Measurements from ENCODE around the gene CCNQ. TPM values are rescaled to one million over a fixed set of nuclear protein-coding genes. Genes with fewer than 3 reads are reported as not detected.

The CCNQ gene
- total RNA-seq, 1 experiment from 2014 or later = 20.3 TPM

DNA sequence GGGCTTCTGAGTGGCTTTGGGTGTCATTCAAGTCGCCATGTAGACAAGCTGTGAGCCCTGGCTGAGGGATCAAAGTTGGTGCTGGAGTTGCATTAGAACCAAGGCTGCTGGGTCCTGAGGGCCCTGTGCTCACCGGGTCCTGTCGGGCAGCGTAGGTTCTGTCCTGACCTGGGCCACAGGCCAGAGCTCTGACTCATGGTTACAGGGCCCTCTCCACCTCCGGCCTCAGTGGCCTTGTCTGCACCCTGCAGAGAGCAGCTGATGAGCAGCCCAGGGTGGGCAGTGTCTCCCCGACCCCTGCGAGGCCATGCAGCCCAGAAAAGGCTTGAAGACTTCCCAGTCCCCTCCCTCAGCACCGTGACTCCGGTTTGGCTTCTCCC lies 59.0 kb downstream of the CCNQ start:
- Histone ChIP-seq H3K4me2 (ENCODE audit: low read length) (0 out of 2 replicates have a peak overlapping the region, but pooled peaks have one; percentile 19), H4K20me1 (ENCODE audit: insufficient read depth) (no peaks in the 10 kb centered on the region), H3K79me2 (ENCODE audit: insufficient read depth, low read length) (no peaks in the 10 kb centered on the region), H3K4me1 (ENCODE audit: control insufficient read depth in 1 of 2, insufficient read depth in 2 of 2, low read length in 2 of 2) (peaks cover 0 to 5% of the 10 kb centered on the region in 2 experiments; a peak in 1 of 4 replicates), H3K36me3 (ENCODE audit: control insufficient read depth in 1 of 2, insufficient read depth in 2 of 2, low read length in 2 of 2) (no peaks in the 10 kb centered on the region), H3K27ac (ENCODE audit: low read depth, low read length) (no peak overlapping the region), H3K27me3 (ENCODE audit: insufficient read depth, low read length) (no peaks in the 10 kb centered on the region), H3K9ac (ENCODE audit: low read length) (no peak overlapping the region), H3K4me3 (replicated peaks in 1 of 2; ENCODE audit: low read depth in 1 of 2, low read length in 2 of 2) (no peak overlapping the region), H3K9me2 (ENCODE audit: insufficient read depth) (no peaks in the 10 kb centered on the region), H2AFZ (ENCODE audit: low read depth, low read length, poor library complexity, severe bottlenecking) (no peak overlapping the region), H3K9me3 (ENCODE audit: control insufficient read depth in 1 of 2, insufficient read depth in 1 of 2, low read depth in 1 of 2, low read length in 2 of 2) (no peaks in the 10 kb centered on the region)
- ATAC-seq = no peak; the same call in 1 of the 2 replicates
- TF ChIP-seq ZNF274 (IDR thresholded peaks at IDR 0.05; ENCODE audit: low read depth, low read length) (no peak), RAD21 (IDR thresholded peaks at IDR 0.05; ENCODE audit: low read depth) (no peak), EZH2phosphoT487 (IDR thresholded peaks at IDR 0.05; ENCODE audit: borderline replicate concordance) (no peak), ZFX (IDR thresholded peaks at IDR 0.05) (no peak), JUND (IDR thresholded peaks at IDR 0.05) (no peak), FOSL1 (IDR thresholded peaks at IDR 0.05; ENCODE audit: low read depth) (no peak), YY1 (IDR thresholded peaks at IDR 0.05; ENCODE audit: extremely low read depth, insufficient replicate concordance, low read depth, low read length) (no peak), SP1 (IDR thresholded peaks at IDR 0.05; ENCODE audit: low read depth) (no peak), ZBTB33 (IDR thresholded peaks at IDR 0.05; ENCODE audit: extremely low read depth, insufficient replicate concordance, low read length) (no peak), POLR2A (IDR thresholded peaks at IDR 0.05; ENCODE audit: borderline replicate concordance, extremely low read depth, insufficient read depth, insufficient read length) (no peak), POLR2AphosphoS5 (IDR thresholded peaks at IDR 0.05; ENCODE audit: low read depth, low read length) (no peak), CEBPB (IDR thresholded peaks at IDR 0.05; ENCODE audit: low read depth) (no peak), TCF7L2 (IDR thresholded peaks at IDR 0.05; ENCODE audit: borderline replicate concordance, extremely low read depth, insufficient read depth, insufficient read length) (no peak), SRF (IDR thresholded peaks at IDR 0.05; ENCODE audit: low read depth) (no peak), EGR1 (IDR thresholded peaks at IDR 0.05; ENCODE audit: low read depth) (no peak)
- TF ChIP-seq, protein P1, sequence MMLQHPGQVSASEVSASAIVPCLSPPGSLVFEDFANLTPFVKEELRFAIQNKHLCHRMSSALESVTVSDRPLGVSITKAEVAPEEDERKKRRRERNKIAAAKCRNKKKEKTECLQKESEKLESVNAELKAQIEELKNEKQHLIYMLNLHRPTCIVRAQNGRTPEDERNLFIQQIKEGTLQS (IDR thresholded peaks at IDR 0.05) = no peak
- TF ChIP-seq, protein P2, sequence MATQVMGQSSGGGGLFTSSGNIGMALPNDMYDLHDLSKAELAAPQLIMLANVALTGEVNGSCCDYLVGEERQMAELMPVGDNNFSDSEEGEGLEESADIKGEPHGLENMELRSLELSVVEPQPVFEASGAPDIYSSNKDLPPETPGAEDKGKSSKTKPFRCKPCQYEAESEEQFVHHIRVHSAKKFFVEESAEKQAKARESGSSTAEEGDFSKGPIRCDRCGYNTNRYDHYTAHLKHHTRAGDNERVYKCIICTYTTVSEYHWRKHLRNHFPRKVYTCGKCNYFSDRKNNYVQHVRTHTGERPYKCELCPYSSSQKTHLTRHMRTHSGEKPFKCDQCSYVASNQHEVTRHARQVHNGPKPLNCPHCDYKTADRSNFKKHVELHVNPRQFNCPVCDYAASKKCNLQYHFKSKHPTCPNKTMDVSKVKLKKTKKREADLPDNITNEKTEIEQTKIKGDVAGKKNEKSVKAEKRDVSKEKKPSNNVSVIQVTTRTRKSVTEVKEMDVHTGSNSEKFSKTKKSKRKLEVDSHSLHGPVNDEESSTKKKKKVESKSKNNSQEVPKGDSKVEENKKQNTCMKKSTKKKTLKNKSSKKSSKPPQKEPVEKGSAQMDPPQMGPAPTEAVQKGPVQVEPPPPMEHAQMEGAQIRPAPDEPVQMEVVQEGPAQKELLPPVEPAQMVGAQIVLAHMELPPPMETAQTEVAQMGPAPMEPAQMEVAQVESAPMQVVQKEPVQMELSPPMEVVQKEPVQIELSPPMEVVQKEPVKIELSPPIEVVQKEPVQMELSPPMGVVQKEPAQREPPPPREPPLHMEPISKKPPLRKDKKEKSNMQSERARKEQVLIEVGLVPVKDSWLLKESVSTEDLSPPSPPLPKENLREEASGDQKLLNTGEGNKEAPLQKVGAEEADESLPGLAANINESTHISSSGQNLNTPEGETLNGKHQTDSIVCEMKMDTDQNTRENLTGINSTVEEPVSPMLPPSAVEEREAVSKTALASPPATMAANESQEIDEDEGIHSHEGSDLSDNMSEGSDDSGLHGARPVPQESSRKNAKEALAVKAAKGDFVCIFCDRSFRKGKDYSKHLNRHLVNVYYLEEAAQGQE (IDR thresholded peaks at IDR 0.05; ENCODE audit: low read depth) = no peak
- RAD21 ChIA-PET (ENCODE audit: low non-redundant PET in 1 of 2, low total read pairs in 2 of 2, uncharacterized antibody in 2 of 2, unreplicated experiment in 2 of 2) = interaction anchor here in 1 of 2 experiments (1.1 kb wide), 1 partner anchor 128 kb away, joined by 7 read pairs; no protein-coding TSS in a partner anchor
- BruUV-seq (replicated peaks) = no TSS peak
- CTCF ChIA-PET = interaction anchor here (0.9 to 2.1 kb wide), 8 partner anchors 8 to 599 kb away, joined by 3 to 25 read pairs (median 4); partner anchors contain the start of gene DUSP9
- DNase-seq (ENCODE audit: low read depth, low spot score) = no peak
- POLR2A ChIA-PET = no interaction called here
- intact Hi-C loops (cut with micrococcal nuclease) = loop anchor here (1.0 kb wide), 2 partner anchors 109 to 128 kb away; no protein-coding TSS in a partner anchor
